NCI-H1694 (cell line): ENCODE results near the gene PGPEP1.

Experiments used
- DNase-seq: peaks from one replicate; lab custom pipeline; 2025; lab: John Stamatoyannopoulos, UW

Gene PGPEP1, protein sequence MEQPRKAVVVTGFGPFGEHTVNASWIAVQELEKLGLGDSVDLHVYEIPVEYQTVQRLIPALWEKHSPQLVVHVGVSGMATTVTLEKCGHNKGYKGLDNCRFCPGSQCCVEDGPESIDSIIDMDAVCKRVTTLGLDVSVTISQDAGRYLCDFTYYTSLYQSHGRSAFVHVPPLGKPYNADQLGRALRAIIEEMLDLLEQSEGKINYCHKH

DNA sequence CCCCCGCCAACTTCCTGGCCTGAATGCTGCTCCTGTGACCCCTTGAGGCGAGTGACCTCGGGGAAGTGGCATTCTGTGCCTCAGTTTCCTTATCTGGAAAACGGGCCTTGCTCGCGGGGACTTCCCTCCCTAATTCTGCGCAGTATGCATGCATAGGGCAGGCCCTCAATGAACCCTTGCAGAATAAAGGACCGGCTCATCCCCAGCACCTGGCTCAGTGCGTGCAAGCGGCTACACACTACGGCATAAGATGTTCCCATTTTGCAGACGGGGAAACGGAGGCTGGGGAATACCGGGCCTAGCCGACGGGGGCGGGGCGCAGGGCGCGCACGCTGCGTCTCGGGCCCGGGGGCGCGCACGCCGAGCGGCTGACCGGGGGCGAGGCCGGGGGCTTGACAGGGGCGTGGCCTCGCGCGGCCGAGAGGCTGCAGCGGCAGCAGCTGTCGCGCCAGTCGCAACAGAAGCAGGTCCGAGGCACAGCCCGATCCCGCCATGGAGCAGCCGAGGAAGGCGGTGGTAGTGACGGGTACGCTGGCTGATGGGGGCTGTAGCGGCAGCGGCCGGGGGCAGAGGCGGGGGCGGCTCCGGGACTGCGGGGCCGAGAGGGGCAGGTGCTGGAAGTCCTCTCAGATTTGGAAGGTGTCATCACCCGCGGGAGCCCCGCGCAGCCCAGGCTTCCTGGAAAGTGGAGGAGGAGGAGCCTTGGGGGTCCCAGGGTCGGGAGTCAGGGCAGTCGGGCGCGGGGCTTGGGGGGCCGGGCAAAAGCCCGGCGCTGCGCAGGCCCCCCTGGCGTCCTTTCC lies at the start of gene PGPEP1:
Gene PGPEP1, plus strand, starts transcription at position 409 of the 800 bp plus-strand sequence. Its CDS starts 84 bp downstream, at position 493.
- DNase-seq, result peak; percentile 29

DNA sequence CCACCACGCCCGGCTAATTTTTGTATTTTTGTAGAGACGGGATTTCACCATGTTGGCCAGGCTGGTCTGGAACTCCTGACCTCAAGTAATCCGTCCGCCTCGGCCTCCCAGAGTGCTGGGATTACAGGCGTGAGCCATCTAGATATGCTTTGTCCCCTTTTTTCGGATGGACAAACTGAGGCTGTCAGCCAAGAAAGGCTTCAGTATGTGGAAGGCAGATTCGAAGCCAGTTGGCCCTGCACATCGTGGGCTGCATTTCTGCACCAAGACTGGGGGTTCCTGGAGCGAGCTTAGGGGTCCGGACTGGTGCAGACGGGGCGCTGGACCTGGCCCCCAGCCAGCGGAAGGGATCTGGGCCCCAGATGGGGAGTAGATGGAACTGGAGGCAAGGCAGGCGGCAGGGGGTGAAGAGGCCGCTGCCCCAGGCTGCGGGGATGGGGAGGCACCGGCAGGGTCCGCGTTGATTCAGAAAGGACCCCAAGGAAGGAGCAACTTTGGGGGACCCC lies 49.3 kb upstream of the PGPEP1 start:
- no peak for DNase-seq

DNA sequence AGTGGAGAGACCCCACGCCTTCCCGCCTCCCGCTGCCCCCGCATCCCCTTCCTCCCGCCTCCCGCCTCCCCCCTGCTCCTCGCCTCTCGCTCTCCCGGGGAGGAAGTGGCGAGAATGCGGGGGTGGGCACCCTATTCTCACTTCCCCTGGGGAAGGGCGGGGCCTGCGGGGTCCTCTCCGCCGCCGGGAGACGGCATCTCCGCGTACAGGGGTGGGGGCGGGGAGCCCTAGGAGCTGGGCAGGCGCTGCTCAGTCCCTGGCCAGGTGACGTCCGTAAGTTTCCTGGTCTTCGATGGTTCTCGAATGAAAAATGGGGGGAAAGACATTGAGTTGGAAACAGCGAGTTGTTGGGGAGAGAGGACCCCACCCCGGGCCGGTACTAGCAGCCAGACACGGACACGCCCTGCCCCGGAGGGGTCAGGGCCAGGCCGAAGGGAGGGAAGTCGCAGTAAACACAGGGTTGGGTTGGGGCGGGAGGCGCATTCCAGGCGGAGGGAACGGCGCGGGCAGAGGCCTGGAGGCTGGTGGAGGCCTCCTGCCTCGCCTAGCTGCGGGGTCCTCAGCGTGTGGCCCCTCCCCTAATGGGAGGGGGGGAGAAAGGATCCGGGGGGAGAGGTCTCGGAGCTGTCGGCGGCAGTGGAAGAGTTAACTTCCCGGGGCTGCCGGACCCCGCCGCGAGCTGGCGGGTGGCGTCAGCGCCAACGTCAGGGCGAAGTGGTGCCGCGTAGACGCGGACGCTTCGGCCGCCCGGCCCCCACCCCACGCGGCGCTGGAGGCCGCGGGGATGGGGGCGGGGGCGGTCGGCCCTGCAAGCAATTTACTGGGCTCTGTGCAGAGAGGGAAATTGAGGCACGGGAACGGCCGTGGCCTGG lies 48.6 kb upstream of the PGPEP1 start:
- no peak for DNase-seq

DNA sequence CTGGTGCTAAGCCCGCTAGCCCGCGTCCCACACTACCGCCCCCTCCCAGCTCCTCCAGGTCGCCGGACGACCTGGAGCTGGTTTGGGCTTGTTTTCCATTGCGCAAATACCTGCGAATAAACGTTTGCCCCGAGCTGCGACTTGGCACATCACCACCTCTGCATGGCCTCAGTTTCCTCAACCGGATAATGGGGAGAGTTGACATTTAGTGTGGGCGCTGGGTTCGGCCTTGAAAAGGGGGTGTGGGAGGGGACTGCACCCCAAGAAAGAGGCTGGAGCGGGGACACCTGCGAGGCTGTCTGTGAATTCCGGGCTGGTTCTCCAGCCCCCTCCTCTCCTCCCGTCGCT lies 48.0 kb upstream of the PGPEP1 start:
- no peak for DNase-seq

DNA sequence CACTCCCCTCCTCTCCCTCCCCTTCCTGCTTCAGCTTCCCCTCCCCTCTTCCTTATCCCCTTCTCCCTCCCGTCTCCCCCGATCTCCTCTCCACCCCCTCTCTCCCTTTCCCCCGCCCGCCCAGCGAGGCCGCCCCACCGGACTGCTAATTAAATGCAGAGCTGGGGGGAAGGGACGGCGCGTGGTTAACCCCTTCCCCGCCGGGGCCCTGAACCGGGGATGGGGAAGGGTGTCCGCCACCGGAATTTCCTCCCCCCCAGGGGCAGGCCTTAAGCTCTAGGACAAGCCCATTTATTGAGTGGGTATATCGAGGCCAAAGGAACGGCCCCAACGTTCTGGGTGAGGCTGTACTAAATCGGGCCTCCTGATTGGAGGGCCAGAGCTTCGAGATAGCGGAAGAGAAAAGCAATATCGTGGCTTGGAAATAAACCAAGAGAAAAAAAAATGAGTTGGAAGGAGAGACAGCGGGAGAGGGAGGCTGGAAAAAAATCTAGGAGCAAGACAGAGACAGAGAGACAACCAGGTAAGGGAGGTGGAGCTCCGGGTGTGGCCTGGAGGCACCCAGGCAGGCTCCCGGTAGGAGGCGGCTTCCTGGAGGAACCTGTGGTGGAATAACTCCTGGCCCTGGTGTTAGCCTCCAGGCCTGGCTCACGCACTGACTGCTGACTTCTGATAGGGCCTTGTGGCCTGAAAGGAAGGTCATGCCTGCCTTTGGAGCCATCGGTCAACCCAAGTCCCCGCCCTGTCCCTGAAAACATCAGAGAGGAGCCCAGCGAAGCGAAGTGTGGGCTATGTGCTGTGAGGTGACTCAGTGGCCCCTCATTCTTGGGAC lies 47.4 kb upstream of the PGPEP1 start:
- DNase-seq, result no peak

DNA sequence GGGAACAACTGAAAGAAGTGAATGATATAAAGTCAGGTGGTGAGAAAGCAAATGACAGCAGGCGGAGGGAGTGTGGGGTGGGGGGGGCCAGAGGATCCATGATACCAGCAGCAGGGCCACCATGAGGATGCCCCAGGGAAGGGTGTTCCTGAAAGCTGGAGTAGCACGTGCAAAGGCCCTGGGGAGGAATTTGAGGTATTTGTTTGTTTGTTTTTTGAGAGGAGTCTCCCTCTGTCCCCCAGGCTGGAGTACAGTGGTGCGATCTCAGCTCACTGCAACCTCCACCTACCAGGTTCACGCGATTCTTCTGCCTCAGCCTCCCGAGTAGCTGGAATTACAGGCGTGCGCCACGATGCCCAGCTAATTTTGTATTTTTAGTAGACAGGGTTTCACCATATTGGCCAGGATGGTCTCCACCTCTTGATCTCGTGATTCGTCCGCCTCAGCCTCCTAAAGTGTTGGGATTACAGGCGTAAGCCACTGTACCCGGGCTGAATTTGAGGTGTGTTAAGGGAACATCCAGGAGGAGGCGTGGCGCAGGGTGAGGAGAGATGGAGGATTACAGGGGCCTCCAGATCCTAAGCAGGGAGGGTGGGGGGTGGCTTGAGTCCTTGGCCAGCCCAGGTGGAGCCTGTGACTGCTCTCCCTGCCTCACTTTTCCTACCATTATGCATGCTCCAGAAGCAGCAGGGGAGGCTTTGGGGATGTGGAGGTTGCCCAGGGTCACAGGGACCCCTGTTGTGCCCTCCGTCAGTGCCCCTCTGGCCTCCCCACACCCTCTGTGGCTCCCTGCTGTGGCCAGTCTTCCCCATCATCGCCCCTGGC lies 46.5 kb upstream of the PGPEP1 start:
- no peak for DNase-seq

DNA sequence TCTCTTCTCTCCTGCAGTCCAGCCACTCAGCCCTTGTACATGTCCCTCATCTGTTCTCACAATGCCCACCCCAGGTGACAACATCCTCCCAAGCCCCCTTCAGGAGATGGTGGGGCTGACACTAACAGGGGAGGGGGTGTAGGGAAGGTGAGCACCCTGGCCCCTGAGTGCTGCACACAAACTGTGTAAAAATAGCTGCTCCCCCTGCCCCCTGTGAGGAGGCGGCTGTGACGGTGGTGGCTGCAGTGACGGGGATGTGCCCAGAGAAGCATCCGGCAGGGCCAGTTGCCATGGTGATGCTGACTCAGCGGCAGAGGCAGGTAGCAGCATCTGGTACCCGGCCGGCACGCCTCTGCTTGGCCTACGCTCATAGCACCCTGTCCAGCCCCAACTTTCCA lies 45.9 kb upstream of the PGPEP1 start:
- peak; percentile 46 for DNase-seq

DNA sequence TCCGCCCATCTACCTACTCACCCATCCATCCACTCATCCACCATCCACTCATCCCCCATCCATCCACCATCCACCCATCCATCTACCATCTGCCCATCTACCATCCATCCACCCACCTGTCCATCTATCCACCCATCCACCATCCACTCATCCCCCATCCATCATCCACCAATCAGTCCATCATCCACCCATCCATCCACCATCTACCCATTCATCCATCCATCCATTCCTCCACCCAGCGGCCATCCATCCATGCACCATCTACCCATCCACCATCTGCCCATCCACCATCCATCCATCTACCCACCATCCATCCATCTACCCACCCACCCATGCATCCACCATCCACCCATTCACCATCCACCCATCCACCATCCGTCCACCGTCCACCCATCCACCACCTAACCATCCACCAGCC lies 45.4 kb upstream of the PGPEP1 start:
- no peak for DNase-seq

DNA sequence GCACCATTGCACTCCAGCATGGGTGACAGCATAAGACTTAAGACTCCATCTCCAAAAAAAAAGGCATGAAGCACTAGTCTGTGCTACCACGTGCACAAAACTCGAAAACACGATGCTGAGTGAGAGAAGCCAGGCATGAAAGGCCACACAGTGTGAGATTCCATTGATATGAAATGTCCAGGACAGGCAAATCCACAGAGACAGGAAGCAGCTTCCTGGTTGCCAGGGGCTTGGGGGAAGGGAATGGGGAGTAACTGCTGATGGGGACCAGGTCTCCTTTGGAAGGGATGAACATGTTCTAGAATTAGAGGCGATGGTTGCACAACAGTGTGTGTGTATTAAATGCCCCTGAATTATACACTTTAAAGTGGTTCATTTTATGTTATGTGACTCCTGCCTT lies 43.1 kb upstream of the PGPEP1 start:
- DNase-seq, result no peak

DNA sequence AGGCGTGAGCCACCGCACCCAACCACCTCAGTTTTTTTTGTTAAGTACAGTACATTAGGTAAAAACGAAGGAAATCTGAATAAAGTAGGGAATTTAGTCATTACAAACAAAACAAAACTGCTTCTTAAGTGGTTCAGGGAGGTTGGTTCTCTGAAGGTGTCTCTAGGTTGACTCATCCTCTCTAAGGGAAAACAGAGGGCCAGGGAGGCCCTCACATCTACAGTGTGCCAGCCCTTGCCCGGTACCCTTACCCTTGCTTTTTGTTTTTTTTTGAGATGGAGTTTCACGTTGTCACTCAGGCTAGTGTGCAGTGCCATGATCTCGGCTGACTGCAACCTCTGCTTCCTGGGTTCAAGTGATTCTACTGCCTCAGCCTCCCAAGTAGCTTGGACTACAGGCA lies 41.8 kb upstream of the PGPEP1 start:
- no peak for DNase-seq

DNA sequence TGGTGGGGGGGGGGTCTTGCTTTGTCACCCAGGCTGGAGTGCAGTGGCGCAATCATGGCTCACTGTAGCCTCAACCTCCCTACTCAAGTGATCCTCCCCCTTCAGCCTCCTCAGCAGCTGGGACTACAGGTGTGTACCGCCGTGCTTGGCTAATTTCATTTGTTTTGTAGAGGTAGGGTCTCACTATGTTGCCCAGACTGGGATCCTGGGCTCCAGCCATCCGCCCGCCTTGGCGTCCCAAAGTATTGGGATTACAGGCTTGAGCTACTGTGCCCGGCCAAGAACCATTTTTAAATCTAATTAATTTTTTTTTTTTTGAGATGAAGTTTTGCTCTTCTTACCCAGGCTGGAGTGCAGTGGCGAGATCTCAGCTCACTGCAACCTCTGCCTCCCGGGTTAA lies 40.7 kb upstream of the PGPEP1 start:
- no peak for DNase-seq

DNA sequence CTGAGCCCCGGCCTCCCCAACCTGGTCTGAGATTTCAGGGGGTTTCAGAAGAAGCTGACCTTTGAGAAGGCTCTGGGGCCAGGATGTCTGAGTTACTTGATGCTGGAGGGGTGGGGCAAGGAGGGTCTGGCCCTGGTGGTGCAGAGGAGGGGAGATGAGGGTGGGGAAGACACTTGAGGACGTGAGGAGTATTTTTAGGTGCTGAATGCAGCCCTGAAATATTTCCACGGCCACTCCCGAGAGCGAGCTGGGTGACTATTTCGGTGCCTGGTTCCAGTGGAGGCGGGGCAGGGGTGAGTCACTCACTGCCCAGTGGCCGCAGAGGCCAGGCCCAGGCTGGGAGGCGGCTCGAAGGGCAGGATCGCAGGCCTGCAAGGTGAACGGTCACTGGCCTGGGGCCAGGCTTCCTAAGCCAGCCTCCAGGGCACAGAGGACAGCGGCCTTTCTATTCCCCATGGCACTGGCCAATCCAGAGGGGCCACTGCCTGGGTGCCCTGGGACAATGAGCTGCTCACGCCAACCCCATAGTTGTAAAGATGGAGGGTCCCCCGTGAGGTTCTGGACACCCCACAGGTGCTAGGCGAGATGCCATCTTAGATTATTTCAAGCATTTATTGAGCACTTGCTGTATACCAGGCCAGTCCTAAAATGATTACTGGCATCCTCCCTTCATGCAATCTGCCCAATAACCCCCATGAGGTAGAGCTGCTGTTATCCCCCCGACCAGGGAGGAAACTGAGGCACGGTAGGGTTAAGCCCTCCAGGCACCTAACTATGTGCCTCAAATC lies 39.3 kb upstream of the PGPEP1 start:
- no peak for DNase-seq

DNA sequence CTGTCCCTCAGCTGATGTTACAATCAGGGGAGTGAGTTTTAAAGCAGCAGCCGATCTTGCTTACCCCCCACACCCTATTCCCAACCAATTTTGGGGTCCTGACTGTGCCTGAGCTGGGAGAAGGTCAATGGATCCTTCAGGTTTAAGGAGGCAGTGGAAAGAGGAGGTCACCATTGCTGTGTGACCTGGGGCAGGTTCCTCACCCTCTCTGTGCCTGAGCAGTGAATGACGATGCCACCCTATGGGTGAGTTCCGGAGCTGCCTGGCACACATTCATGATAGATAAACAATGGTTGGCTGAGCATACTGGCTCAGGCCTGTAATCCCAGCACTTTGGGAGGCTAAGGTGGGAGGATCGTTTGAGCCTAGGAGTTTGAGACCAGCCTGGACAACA lies 38.7 kb upstream of the PGPEP1 start:
- no peak for DNase-seq

DNA sequence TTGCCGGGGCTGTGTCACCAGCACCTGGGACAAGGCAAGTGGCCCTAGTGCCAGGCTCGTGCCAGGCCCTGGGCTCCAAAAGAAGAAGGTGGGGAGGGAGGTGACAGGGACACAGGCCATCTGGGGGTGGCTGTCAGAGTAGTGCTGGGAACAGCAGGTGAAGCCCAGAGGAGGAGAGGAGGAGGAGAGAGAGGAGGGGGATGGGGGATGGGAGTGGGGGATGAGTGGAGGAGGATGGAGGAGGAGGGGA lies 36.3 kb upstream of the PGPEP1 start:
- peak; percentile 6 for DNase-seq

DNA sequence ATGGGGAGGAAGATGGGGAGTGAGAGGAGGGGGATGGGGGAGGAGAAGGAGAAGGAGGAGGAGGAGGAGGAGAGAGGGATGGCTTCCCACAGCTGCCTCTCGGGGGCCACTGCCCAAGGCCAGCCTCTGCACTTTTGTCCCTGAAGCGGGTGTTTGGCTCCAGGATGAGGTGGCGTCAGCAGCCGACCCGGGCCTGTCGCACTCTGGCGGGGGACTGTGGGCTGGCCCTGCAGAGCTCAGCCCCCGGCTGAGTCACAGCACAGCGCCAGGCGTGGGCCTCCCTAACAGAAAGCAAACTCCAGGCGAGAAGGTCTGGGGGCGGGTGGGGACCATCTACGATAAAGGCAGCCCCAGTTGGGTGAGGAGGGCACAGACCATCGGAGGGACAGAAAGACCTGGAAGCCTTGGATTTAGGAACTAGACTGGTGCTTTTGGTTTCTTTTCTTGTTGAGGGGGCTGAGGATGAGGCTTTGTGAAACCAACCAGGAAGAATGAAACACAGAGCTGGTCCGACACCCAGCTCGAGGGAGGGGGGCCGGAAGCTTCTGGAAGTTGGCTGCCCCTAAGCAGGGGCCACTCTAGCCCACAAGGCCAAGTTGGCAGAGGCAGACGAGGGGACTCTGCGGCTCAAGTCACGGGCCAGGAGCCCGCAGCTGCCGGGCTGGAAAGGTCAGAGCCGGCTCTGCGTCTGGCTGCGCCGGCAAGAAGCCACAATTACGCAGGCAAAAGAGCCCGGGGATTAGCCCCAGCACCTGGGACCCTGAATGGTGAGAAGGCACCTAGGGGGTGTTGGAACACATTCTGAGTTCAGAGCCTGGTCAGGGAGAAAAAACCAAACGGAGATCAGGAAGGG lies 35.7 kb upstream of the PGPEP1 start:
- no peak for DNase-seq

DNA sequence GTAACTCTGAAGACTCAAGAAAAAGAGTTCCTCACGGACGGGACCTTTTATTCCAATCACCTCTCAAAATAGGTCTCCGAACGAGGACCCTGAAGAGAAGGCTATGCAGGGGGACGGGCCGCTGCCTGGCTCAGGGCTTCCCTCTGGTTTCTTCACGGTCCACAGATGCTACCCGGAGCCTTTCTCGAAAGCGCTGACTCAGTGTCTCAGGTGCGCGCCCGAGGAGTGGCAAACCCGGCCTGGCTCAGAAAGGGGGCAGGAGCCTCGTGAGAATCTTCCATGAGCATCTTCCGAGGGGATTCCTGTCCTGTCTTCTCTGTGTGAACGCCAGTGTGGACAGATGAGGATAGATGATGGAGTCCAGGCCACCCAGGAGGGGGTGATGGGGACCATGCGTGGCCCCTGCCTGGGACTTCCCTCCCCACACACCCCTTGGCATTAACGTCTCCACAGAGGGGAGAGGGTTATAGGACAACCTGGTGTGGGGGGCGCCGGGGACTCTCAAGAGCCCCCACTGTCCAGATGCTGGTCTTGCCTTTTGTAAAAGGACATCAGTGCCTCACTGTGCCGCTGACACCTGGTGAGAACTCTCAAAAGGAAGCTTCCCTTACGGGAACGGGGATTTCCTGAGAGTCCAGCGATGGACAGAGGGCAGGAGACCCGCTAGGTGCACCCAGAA lies 34.0 kb upstream of the PGPEP1 start:
- DNase-seq, result no peak

DNA sequence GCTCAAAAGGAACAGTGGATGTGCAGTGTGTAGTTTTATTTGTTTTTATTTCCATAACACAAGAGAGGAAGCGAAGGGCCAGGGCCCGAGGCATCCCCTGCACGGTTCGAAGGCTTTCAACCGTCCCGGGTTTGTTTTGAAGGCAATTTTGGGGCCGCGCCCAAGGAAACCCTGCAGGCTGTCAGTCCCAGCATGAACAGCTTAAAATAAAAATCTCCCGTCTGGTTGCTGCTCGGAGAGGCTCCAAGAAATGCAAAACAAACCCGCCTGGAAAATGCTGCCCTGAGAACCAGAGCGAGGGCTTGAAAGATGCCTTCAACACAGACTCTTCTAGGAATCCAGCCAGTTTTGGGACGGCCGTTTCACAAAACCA lies 33.5 kb upstream of the PGPEP1 start:
- no peak for DNase-seq

DNA sequence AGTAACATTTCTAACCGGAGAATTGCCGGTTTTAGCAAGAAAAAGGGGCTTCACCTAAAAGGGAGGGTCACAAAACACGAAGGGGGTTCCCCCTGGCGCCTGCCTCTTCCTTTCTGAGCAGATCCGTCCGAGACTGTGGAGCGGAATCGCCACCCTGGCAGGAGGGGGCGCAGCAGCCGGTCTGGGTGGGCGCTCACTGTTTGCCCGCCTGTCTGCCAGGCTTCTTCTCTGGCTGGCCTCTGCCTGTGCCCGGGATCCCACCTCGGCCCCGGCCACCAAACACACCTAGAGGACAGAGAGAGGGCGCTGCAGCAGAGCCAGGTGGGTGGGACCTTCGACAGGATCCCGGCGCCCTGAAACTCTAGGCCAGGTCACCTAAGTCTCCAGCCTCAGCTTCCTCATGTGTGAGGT lies 33.1 kb upstream of the PGPEP1 start:
- DNase-seq, result no peak
